Upper lobe of right lung (tissue), 1 donor: ENCODE results near the gene SULT2B1. TPM values are rescaled to one million over a fixed set of nuclear protein-coding genes. Genes with fewer than 3 reads are reported as not detected.

ENCODE experiments used
- ATAC-seq: fragments of 200-7000 bp; cut with Tn5 transposase; one replicate; pipeline ENCODE4 v1.9.1; 2020; ENCODE audit warnings: mild to moderate bottlenecking, moderate library complexity
- DNase-seq: peaks from one replicate; pipeline ENCODE4 v3.0.0-alpha.2; 2020
- H3K27ac ChIP-seq: fragments of 200-600 bp; one replicate; pipeline ENCODE4 v1.8.0; 2022
- H3K27me3 ChIP-seq: fragments of 200-600 bp; one replicate; pipeline ENCODE4 v1.8.0; 2022; ENCODE audit warnings: mild to moderate bottlenecking
- H3K36me3 ChIP-seq: fragments of 200-600 bp; one replicate; pipeline ENCODE4 v1.8.0; 2022
- H3K4me1 ChIP-seq: fragments of 200-600 bp; one replicate; pipeline ENCODE4 v1.8.0; 2022
- H3K4me3 ChIP-seq: fragments of 200-600 bp; one replicate; pipeline ENCODE4 v1.8.0; 2022; ENCODE audit warnings: mild to moderate bottlenecking
- H3K9me3 ChIP-seq: fragments of 200-600 bp; one replicate; pipeline ENCODE4 v1.8.0; 2022
- CTCF ChIP-seq: fragments of 200-600 bp; IDR thresholded peaks from one replicate; pipeline ENCODE4 v1.8.0; 2022; ENCODE audit warnings: antibody characterized with exemption
- intact Hi-C: fragments of 100-400 bp; cut with DNase I; formaldehyde crosslinking; loops from one replicate; pipeline ENCODE4 v1.11.0; 2022
- total RNA-seq: library from RNA; stranded (reverse); fragmentation: NEBNext Ultra II Directional; extraction: Animal tissue kit (Norgen Biotek cat#: 25700); gene quantifications from one replicate; pipeline ENCODE4 v1.2.1, GENCODE V29; 2021
- donor health status: DM: no; HTN: yes; CAD: no; lungs with severe emphysema.

The SULT2B1 gene
- total RNA-seq, 1 donor from 2014 or later: 20.4 TPM

- DNase-seq (no peak), ATAC-seq (no peak)
- Histone ChIP-seq H3K4me3 (no peak overlapping the region), H3K36me3 (no peaks in the 10 kb centered on the region), H3K4me1 (no peaks in the 10 kb centered on the region), H3K27ac (no peak overlapping the region), H3K27me3 (no peaks in the 10 kb centered on the region), H3K9me3 (no peaks in the 10 kb centered on the region)
- no peak for TF ChIP-seq CTCF
- intact Hi-C loops: no loop called here
Observed at GRCh38 chr19:48560095-48560530, 8.1 kb downstream of the SULT2B1 start.

- Histone ChIP-seq H3K36me3 (no peaks in the 10 kb centered on the region), H3K27me3 (no peaks in the 10 kb centered on the region), H3K27ac (no peak overlapping the region), H3K9me3 (no peaks in the 10 kb centered on the region), H3K4me1 (no peaks in the 10 kb centered on the region), H3K4me3 (no peak overlapping the region)
- DNase-seq: no peak
- ATAC-seq: no peak
- TF ChIP-seq CTCF: no peak
- intact Hi-C loops: no loop called here
Observed at GRCh38 chr19:48561412-48561811, 9.4 kb downstream of the SULT2B1 start.

- no peaks in the 10 kb centered on the region for H3K27me3 ChIP-seq
- H3K4me3 ChIP-seq: no peak overlapping the region
- H3K9me3 ChIP-seq: no peaks in the 10 kb centered on the region
- peaks cover 4% of the 10 kb centered on the region for H3K4me1 ChIP-seq
- intact Hi-C loops: no loop called here
- DNase-seq (no peak), ATAC-seq (no peak)
- no peaks in the 10 kb centered on the region for H3K36me3 ChIP-seq
- no peak overlapping the region for H3K27ac ChIP-seq
- no peak for TF ChIP-seq CTCF
Observed at GRCh38 chr19:48565090-48565489, 13.1 kb downstream of the SULT2B1 start.

GRCh38 chr19:48568345-48568886, 16.4 kb downstream of the SULT2B1 start:
- TF ChIP-seq CTCF: no peak
- Histone ChIP-seq H3K4me3 (no peak overlapping the region), H3K27ac (peak overlapping the region; percentile 65), H3K27me3 (no peaks in the 10 kb centered on the region), H3K9me3 (no peaks in the 10 kb centered on the region), H3K4me1 (peaks cover 4% of the 10 kb centered on the region), H3K36me3 (no peaks in the 10 kb centered on the region)
- ATAC-seq (peak; percentile 93), DNase-seq (peak; percentile 91)
- intact Hi-C loops: no loop called here

- Histone ChIP-seq H3K27me3 (no peaks in the 10 kb centered on the region), H3K4me1 (peaks cover 10% of the 10 kb centered on the region), H3K4me3 (no peak overlapping the region), H3K36me3 (no peaks in the 10 kb centered on the region), H3K9me3 (no peaks in the 10 kb centered on the region), H3K27ac (no peak overlapping the region)
- DNase-seq: no peak
- ATAC-seq: no peak
- intact Hi-C loops: no loop called here
- no peak for TF ChIP-seq CTCF
Observed at GRCh38 chr19:48569814-48570213, 17.8 kb downstream of the SULT2B1 start.
